ENCODE measurements around the gene UCHL3. TPM values are rescaled to one million over a fixed set of nuclear protein-coding genes. Genes with fewer than 3 reads are reported as not detected.

Gene UCHL3
- polyA plus RNA-seq, 2 of the 4 experiments (the other 2 are of a cell fraction), result 46.6 to 60.7 TPM

DNA sequence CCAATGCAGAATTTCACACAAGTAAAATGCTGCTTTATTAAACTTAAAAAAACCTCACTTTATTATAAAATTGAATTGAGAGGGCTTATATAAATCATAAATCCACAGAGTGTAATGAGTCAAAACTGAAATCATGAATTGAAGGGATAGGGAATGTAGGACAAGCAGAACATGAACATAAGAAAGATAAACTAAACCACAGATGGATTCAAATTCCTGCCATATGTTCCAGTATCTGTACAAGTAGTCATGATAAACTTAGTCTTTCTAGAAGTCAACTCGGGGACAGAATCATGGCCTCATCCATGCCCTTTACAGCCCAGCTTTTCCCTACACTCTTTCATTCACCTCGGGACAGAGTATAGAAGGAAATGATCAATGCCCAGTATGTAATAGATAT, 103.1 kb downstream of the UCHL3 start:
- ChIA-PET POLR2A (no interaction called here), CTCF (no interaction called here)
- Histone ChIP-seq H3K4me2 (no peak overlapping the region), H3K4me1 (no peaks in the 10 kb centered on the region), H3K4me3 (no peak overlapping the region), H3K27ac (no peak overlapping the region), H3K9me3 (no peaks in the 10 kb centered on the region)
- 66% methylated on average over 2 of the region's 2 CpGs for WGBS (ENCODE audit: missing lambda C conversion rate)
- DNase-seq (ENCODE audit: low read depth in 1 of 2, low spot score in 1 of 2) (no peak), FAIRE-seq (no peak), ATAC-seq (no peak)
- no peak for TF ChIP-seq POLR2A (IDR thresholded peaks at IDR 0.05; ENCODE audit: low read length)
- no peak for TF ChIP-seq GATA3 (IDR thresholded peaks at IDR 0.05; ENCODE audit: borderline replicate concordance)
- TF ChIP-seq, protein P1, sequence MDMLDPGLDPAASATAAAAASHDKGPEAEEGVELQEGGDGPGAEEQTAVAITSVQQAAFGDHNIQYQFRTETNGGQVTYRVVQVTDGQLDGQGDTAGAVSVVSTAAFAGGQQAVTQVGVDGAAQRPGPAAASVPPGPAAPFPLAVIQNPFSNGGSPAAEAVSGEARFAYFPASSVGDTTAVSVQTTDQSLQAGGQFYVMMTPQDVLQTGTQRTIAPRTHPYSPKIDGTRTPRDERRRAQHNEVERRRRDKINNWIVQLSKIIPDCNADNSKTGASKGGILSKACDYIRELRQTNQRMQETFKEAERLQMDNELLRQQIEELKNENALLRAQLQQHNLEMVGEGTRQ (IDR thresholded peaks at IDR 0.05), result no peak
- no peak for TF ChIP-seq ZC3H11A (IDR thresholded peaks at IDR 0.05)
- TF ChIP-seq HOXB5 (CRISPR knock-in tag; IDR thresholded peaks at IDR 0.05), result no peak
- no peak for TF ChIP-seq CHD2 (IDR thresholded peaks at IDR 0.05; ENCODE audit: low read length, partially characterized antibody)
- TF ChIP-seq MAFK (IDR thresholded peaks at IDR 0.05; ENCODE audit: partially characterized antibody), result no peak
- TF ChIP-seq JUNB (IDR thresholded peaks at IDR 0.05), result no peak
- TF ChIP-seq, protein P2, sequence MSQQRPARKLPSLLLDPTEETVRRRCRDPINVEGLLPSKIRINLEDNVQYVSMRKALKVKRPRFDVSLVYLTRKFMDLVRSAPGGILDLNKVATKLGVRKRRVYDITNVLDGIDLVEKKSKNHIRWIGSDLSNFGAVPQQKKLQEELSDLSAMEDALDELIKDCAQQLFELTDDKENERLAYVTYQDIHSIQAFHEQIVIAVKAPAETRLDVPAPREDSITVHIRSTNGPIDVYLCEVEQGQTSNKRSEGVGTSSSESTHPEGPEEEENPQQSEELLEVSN (IDR thresholded peaks at IDR 0.05; ENCODE audit: borderline replicate concordance, low read depth), result no peak
- no peak for TF ChIP-seq EP300 (IDR thresholded peaks at IDR 0.05)
- TF ChIP-seq FOSB (CRISPR knock-in tag; IDR thresholded peaks at IDR 0.05), result no peak
- TF ChIP-seq PBX3 (IDR thresholded peaks at IDR 0.05), result no peak
- no peak for TF ChIP-seq JUN (IDR thresholded peaks at IDR 0.05)
- TF ChIP-seq RARB (CRISPR knock-in tag; IDR thresholded peaks at IDR 0.05), result no peak
- TF ChIP-seq RAD21 (conservative IDR thresholded peaks at IDR 0.05 in 1 of 2, IDR thresholded peaks at IDR 0.05 in 1 of 2), result no peak
- TF ChIP-seq CHD4 (IDR thresholded peaks at IDR 0.05; ENCODE audit: borderline replicate concordance), result no peak
- no peak for TF ChIP-seq HDAC2 (IDR thresholded peaks at IDR 0.05)
- TF ChIP-seq NPAS2 (CRISPR knock-in tag; IDR thresholded peaks at IDR 0.05; ENCODE audit: borderline replicate concordance), result no peak
- TF ChIP-seq POLR2AphosphoS2 (conservative IDR thresholded peaks at IDR 0.05; ENCODE audit: low read length), result no peak

Other genes starting within 250 kb of the UCHL3 start
- gene TBC1D4, start 67.6 kb upstream of the UCHL3 start, polyA plus RNA-seq (2011; rRNA removed), result 12.5 and 17.6 TPM in 2 replicates
- gene TBC1D4, start 67.6 kb upstream of the UCHL3 start, polyA plus RNA-seq (2017; fragmentation: RNase III; extraction: RNeasy Plus Mini Kit Qiagen cat#74134 plus additional on column Dnase treatment), result 9.5 to 11.7 TPM (median 10.6 TPM) in 3 replicates
- gene COMMD6, start 11.9 kb upstream of the UCHL3 start, polyA plus RNA-seq (2011; rRNA removed), result 206 and 227 TPM in 2 replicates
- 215 to 245 TPM (median 225 TPM) in 3 replicates for gene COMMD6, start 11.9 kb upstream of the UCHL3 start, polyA plus RNA-seq (2017; fragmentation: RNase III; extraction: RNeasy Plus Mini Kit Qiagen cat#74134 plus additional on column Dnase treatment)
- gene LMO7, start 86.5 kb downstream of the UCHL3 start, polyA plus RNA-seq (2011; rRNA removed), result 33.2 and 50.2 TPM in 2 replicates
- 23.3 to 24.0 TPM (median 23.4 TPM) in 3 replicates for gene LMO7, start 86.5 kb downstream of the UCHL3 start, polyA plus RNA-seq (2017; fragmentation: RNase III; extraction: RNeasy Plus Mini Kit Qiagen cat#74134 plus additional on column Dnase treatment)

Measured in A549 (cell line).